K562 (cell line): ENCODE results near the gene KLHL18. TPM values are rescaled to one million over a fixed set of nuclear protein-coding genes. Genes with fewer than 3 reads are reported as not detected.
A peak's percentile ranks its signal among the peaks of the same experiment; 100 is the strongest.

Experiments used
- ATAC-seq: fragments of 200-7000 bp; cut with Tn5 transposase; 3 replicates; pipeline ENCODE4 v1.9.1; 2020; ENCODE audit warnings: moderate library complexity
- BruUV-seq: library from RNA; stranded (reverse); fragments of 400-500 nt; replicated peaks from 2 replicates; lab custom pipeline; 2021; lab: Mats Ljungman, UMichigan
- CTCF ChIA-PET: fragments of 300-600 bp; formaldehyde crosslinking; extraction: SDS; loops from one replicate; lab custom pipeline; 2021; ENCODE audit warnings: low intra/inter-chr PET ratio; lab: Yijun Ruan, JAX
- POLR2A ChIA-PET: fragments of 300-600, 350-650 bp; sonication (Branson Sonifier 250); formaldehyde crosslinking; extraction: SDS; loops from one replicate; lab custom pipeline; 2021; ENCODE audit warnings: antibody characterized with exemption, inconsistent platforms; lab: Yijun Ruan, JAX
- DNase-seq, 4 experiments: peaks; one replicate each; pipeline versions ENCODE4 v3.0.0 to v3.0.0-alpha.2; 2011 to 2018; ENCODE audit warnings: low spot score in 3 of 4, mixed read lengths in 3 of 4; ENCODE audit errors: extremely low read depth in 1 of 4
- FAIRE-seq: peaks from 2 replicates; lab custom pipeline; 2011; peaks lifted over from hg19 to GRCh38; lab: Jason Lieb, UNC
- H2AFZ ChIP-seq: 2 replicates; pipeline ENCODE4 v1.6.0; 2011; ENCODE audit warnings: low read depth, low read length, control low read depth, inconsistent platforms
- H3K27ac ChIP-seq: fragments of 200-600 bp; 3 replicates; pipeline ENCODE4 v1.8.0; 2011; ENCODE audit warnings: low read depth, mild to moderate bottlenecking, control low read depth, inconsistent platforms, low read length, moderate library complexity, mixed read lengths; ENCODE audit errors: extremely low read depth
- H3K27me3 ChIP-seq, 2 experiments: fragments of 300-600 bp in 1 of 2; 2 replicates in 1 of 2; 3 replicates in 1 of 2; pipeline versions ENCODE4 v1.6.0 to v1.8.0; 2011; ENCODE audit warnings: inconsistent platforms in 2 of 2, low read length in 2 of 2, mild to moderate bottlenecking in 1 of 2, mixed read lengths in 1 of 2, moderate library complexity in 1 of 2; ENCODE audit not compliant: control insufficient read depth in 2 of 2, insufficient read depth in 2 of 2
- H3K36me3 ChIP-seq: fragments of 300-600 bp; 3 replicates; pipeline ENCODE4 v1.8.0; 2011; ENCODE audit warnings: mild to moderate bottlenecking, low read length, inconsistent platforms; ENCODE audit not compliant: control insufficient read depth, insufficient read depth
- H3K4me1 ChIP-seq, 2 experiments: fragments of 200-600 bp in 1 of 2; replicated peaks in 1 of 2; 2 replicates in 1 of 2; 3 replicates in 1 of 2; pipeline versions ENCODE4 v1.5.1 to v1.8.0; 2011; ENCODE audit warnings: inconsistent platforms in 2 of 2, low read length in 2 of 2, mild to moderate bottlenecking in 1 of 2, mixed read lengths in 1 of 2, moderate library complexity in 1 of 2; ENCODE audit not compliant: control insufficient read depth in 2 of 2, insufficient read depth in 2 of 2
- H3K4me2 ChIP-seq: 2 replicates; pipeline ENCODE4 v1.6.1; 2011; ENCODE audit warnings: low read length, control low read depth, inconsistent platforms, mixed read lengths; ENCODE audit not compliant: insufficient read depth
- H3K4me3 ChIP-seq: fragments of 200-600 bp; sonication (generic), shearing (Covaris generic); 2 replicates; pipeline ENCODE4 v1.5.1; 2016; ENCODE audit warnings: control low read depth, inconsistent platforms
- H3K79me2 ChIP-seq: fragments of 200-600 bp; 3 replicates; pipeline ENCODE4 v1.8.0; 2011; ENCODE audit warnings: low read length, inconsistent platforms; ENCODE audit not compliant: control insufficient read depth, insufficient read depth
- H3K9ac ChIP-seq, 2 experiments: 2 replicates each; pipeline versions ENCODE4 v1.6.0 to v1.6.1; 2011; ENCODE audit warnings: low read depth in 2 of 2, low read length in 2 of 2, control low read depth in 1 of 2, inconsistent platforms in 1 of 2, mild to moderate bottlenecking in 1 of 2, mixed read lengths in 1 of 2; ENCODE audit not compliant: insufficient read depth in 1 of 2
- H3K9me1 ChIP-seq: one replicate; pipeline ENCODE4 v1.6.0; 2011; ENCODE audit warnings: inconsistent platforms, mild to moderate bottlenecking, low read length, moderate library complexity; ENCODE audit not compliant: control insufficient read depth, insufficient read depth
- H3K9me3 ChIP-seq: replicated peaks from 2 replicates; pipeline ENCODE4 v1.5.1; 2011; ENCODE audit warnings: low read depth, low read length, inconsistent platforms; ENCODE audit not compliant: control insufficient read depth, insufficient read depth
- H4K20me1 ChIP-seq: replicated peaks from 2 replicates; pipeline ENCODE4 v1.6.1; 2011; ENCODE audit warnings: low read length, inconsistent platforms, mixed read lengths; ENCODE audit not compliant: control insufficient read depth, insufficient read depth
- ARID3B ChIP-seq: fragments of 250-450 bp; sonication (Bioruptor Pico); IDR thresholded peaks from 2 replicates; pipeline ENCODE4 v1.4.0; 2020; ENCODE audit warnings: borderline replicate concordance
- C11orf30 ChIP-seq: fragments of 450-650 bp; IDR thresholded peaks from 2 replicates; pipeline ENCODE4 v1.6.1; 2016; ENCODE audit warnings: low read depth, mild to moderate bottlenecking
- EZH2 ChIP-seq: IDR thresholded peaks from 2 replicates; pipeline ENCODE4 v1.6.1; 2012; ENCODE audit warnings: low read depth, mild to moderate bottlenecking, inconsistent platforms, low read length, borderline replicate concordance
- FOSL1 ChIP-seq: fragments of 200-800 bp; sonication (Bioruptor generic); conservative IDR thresholded peaks from 2 replicates; pipeline ENCODE4 v1.6.1; 2016; ENCODE audit warnings: missing genetic modification characterization, missing compliant biosample characterization
- FOXK1 ChIP-seq: sonication (generic); formaldehyde crosslinking; IDR thresholded peaks from 2 replicates; pipeline ENCODE4 v1.8.0; 2022; ENCODE audit warnings: missing genetic modification reagents, mild to moderate bottlenecking, borderline replicate concordance
- MAFG ChIP-seq: fragments of 450-650 bp; conservative IDR thresholded peaks from 2 replicates; pipeline ENCODE4 v1.6.1; 2016; ENCODE audit warnings: missing genetic modification characterization, missing compliant biosample characterization
- MAZ ChIP-seq, 2 experiments: fragments of 450-650 bp in 1 of 2; sonication (generic) in 1 of 2; formaldehyde crosslinking; IDR thresholded peaks in 1 of 2; conservative IDR thresholded peaks in 1 of 2; 2 replicates each; pipeline versions ENCODE4 v1.4.0 to v1.5.0; 2020; ENCODE audit warnings: mild to moderate bottlenecking in 1 of 2, missing genetic modification reagents in 1 of 2
- MITF ChIP-seq: IDR thresholded peaks from 2 replicates; pipeline ENCODE4 v1.6.1; 2014; ENCODE audit warnings: antibody characterized with exemption
- NFE2 ChIP-seq: IDR thresholded peaks from 2 replicates; pipeline ENCODE4 v1.6.1; 2014; ENCODE audit warnings: antibody characterized with exemption, low read depth
- RUNX1 ChIP-seq: sonication (generic); IDR thresholded peaks from 2 replicates; pipeline ENCODE4 v1.6.1; 2016; ENCODE audit warnings: antibody characterized with exemption, low read depth
- SFPQ ChIP-seq: fragments of 200-400 bp; formaldehyde crosslinking; IDR thresholded peaks from 2 replicates; pipeline ENCODE4 v1.6.1; 2017; ENCODE audit warnings: mild to moderate bottlenecking, low read depth, low read length, moderate library complexity
- SMARCA4 ChIP-seq: fragments of 450-650 bp; IDR thresholded peaks from 2 replicates; pipeline ENCODE4 v1.6.1; 2016
- TAF9B ChIP-seq: fragments of 450-650 bp; IDR thresholded peaks from 2 replicates; pipeline ENCODE4 v1.6.1; 2018; ENCODE audit warnings: mild to moderate bottlenecking; ENCODE audit not compliant: partially characterized antibody
- YBX1 ChIP-seq: fragments of 450-650 bp; IDR thresholded peaks from 2 replicates; pipeline ENCODE4 v1.7.1; 2016; ENCODE audit warnings: mild to moderate bottlenecking
- ZNF224 ChIP-seq: sonication (generic); formaldehyde crosslinking; IDR thresholded peaks from 2 replicates; pipeline ENCODE4 v1.8.0; 2022; ENCODE audit warnings: mild to moderate bottlenecking, missing genetic modification reagents
- ZNF316 ChIP-seq: fragments of 450-650 bp; IDR thresholded peaks from 2 replicates; pipeline ENCODE4 v1.6.1; 2016
- WGBS: fragments of 100-300 bp; shearing (Covaris generic); methylation state at CpG from one replicate; pipeline ENCODE4 v1.1.6; 2016; ENCODE audit warnings: low coverage, mixed read lengths; ENCODE audit not compliant: insufficient coverage; ENCODE audit errors: missing lambda C conversion rate; 5-methylcytosine and 5-hydroxymethylcytosine counted together
- in situ Hi-C: fragments of 300-500 bp; cut with MboI; formaldehyde crosslinking; loops from 4 replicates; pipeline ENCODE4 v1.15.0; 2018; ENCODE audit warnings: inconsistent platforms, mixed read lengths
- intact Hi-C: fragments of 100-400 bp; cut with micrococcal nuclease; formaldehyde crosslinking; loops from 2 replicates; pipeline ENCODE4 v1.14.2; 2022
- polyA plus RNA-seq, 8 experiments: library from polyadenylated mRNA; depleted of rRNA in 4 of 8; stranded (reverse) in 5 of 8; unstranded in 3 of 8; fragments of >200 nt; fragmentation: Nextera tagmentation in 2 of 8; fragmentation: Illumina TruSeq in 1 of 8; extraction: Ambion mirVana in 2 of 8; extraction: Trizol in 1 of 8; gene quantifications; 2 replicates each; pipeline versions ENCODE4 v1.2.1 to v1.2.3, GENCODE V29; 2011 to 2014; ENCODE audit warnings: inconsistent platforms in 1 of 8, missing spikeins in 1 of 8
- total RNA-seq, 7 experiments: library from RNA; depleted of rRNA in 6 of 7; stranded (reverse); fragments of >200 nt in 6 of 7; fragmentation: Illumina TruSeq in 2 of 7; extraction: Trizol in 2 of 7; gene quantifications; 2 replicates each; pipeline versions ENCODE4 v1.2.1 to v1.2.3, GENCODE V29; 2011 to 2021; ENCODE audit warnings: low replicate concordance in 1 of 7
- TF ChIP-seq, protein P1 (sequence below): fragments of 250-450 bp; sonication (Bioruptor Pico); IDR thresholded peaks from 2 replicates; pipeline ENCODE4 v1.8.0; 2022; ENCODE audit warnings: moderate library complexity, mild to moderate bottlenecking, inconsistent platforms

The KLHL18 gene
- total and polyA plus RNA-seq, 9 of the 15 experiments (the other 6 are each of a cell fraction or from before 2014, with no cell fraction given): 26.7 to 97.5 (median 48.7) TPM

DNA sequence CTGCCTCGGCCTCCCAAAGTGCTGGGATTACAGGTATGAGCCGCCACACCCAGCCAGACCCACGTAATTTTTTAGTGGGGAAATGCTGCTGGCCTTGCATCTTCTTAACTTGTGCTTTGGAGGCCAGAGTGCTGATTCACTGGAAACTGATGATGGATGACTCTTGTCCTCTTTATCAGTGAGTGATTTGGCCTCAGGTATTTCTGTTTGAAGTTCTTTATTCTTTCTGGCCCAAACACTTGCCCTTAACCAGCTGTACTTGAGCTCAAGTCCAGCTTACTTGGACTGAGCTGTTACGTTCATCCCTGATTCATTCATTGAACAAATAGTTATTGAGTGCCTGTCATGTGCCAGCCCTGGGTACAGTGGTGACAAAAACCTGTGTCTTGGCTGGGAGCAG, 102.3 kb downstream of the KLHL18 start:
- no peaks in the 10 kb centered on the region for H3K9me3 ChIP-seq
- no peak for DNase-seq
- H2AFZ ChIP-seq: no peak overlapping the region
- H3K9ac ChIP-seq: no peak overlapping the region
- peaks cover 28% of the 10 kb centered on the region for H4K20me1 ChIP-seq
- 50% methylated on average over 4 of the region's 4 CpGs for WGBS
- POLR2A ChIA-PET: interaction anchor here (0.6 to 0.7 kb wide), 4 partner anchors 108 to 786 kb away, joined by 3 to 4 read pairs (median 4); no protein-coding TSS in a partner anchor
- H3K4me2 ChIP-seq: no peak overlapping the region
- CTCF ChIA-PET: no interaction called here
- no peak for FAIRE-seq
- BruUV-seq: no TSS peak
- peaks cover 80% of the 10 kb centered on the region for H3K79me2 ChIP-seq
- H3K36me3 ChIP-seq: peaks cover 46% of the 10 kb centered on the region
- H3K4me3 ChIP-seq: no peak overlapping the region
- intact Hi-C loops (no loop called here), in situ Hi-C loops (no loop called here)
- H3K9me1 ChIP-seq: no peaks in the 10 kb centered on the region
- peaks cover 9 to 23% of the 10 kb centered on the region in 2 experiments; a peak in 4 of 5 replicates for H3K4me1 ChIP-seq
- no peaks in the 10 kb centered on the region for H3K27me3 ChIP-seq
- no peak overlapping the region for H3K27ac ChIP-seq
- ATAC-seq: no peak
- no peak for TF ChIP-seq SFPQ
- peak; percentile 53 for TF ChIP-seq C11orf30
- no peak for TF ChIP-seq RUNX1
- no peak for TF ChIP-seq MITF
- no peak for TF ChIP-seq MAZ (CRISPR knock-in tag; conservative IDR thresholded peaks at IDR 0.05 in 1 of 2, IDR thresholded peaks at IDR 0.05 in 1 of 2)
- TF ChIP-seq FOXK1: no peak
- peak; percentile 53; the same call in 1 of the 2 replicates for TF ChIP-seq NFE2
- TF ChIP-seq ARID3B (CRISPR knock-in tag): no peak
- no peak for TF ChIP-seq ZNF224 (CRISPR knock-in tag)
- 0 out of 2 replicates have a peak, but pooled peaks have one; percentile 20 for TF ChIP-seq SMARCA4
- peak; percentile 63 for TF ChIP-seq MAFG (tag)
- peak; percentile 54; the same call in 1 of the 2 replicates for TF ChIP-seq ZNF316
- TF ChIP-seq, protein P1, sequence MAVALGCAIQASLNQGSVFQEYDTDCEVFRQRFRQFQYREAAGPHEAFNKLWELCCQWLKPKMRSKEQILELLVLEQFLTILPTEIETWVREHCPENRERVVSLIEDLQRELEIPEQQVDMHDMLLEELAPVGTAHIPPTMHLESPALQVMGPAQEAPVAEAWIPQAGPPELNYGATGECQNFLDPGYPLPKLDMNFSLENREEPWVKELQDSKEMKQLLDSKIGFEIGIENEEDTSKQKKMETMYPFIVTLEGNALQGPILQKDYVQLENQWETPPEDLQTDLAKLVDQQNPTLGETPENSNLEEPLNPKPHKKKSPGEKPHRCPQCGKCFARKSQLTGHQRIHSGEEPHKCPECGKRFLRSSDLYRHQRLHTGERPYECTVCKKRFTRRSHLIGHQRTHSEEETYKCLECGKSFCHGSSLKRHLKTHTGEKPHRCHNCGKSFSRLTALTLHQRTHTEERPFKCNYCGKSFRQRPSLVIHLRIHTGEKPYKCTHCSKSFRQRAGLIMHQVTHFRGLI (CRISPR knock-in tag): no peak
- no peak for TF ChIP-seq TAF9B
- TF ChIP-seq FOSL1 (tag): no peak
- no peak for TF ChIP-seq EZH2
- no peak for TF ChIP-seq YBX1
